Right atrium auricular region (tissue), 2 donors: ENCODE data around the gene ACSM3. TPM values are rescaled to one million over a fixed set of nuclear protein-coding genes. Genes with fewer than 3 reads are reported as not detected.
A peak's percentile ranks its signal among the peaks of the same experiment; 100 is the strongest.

Experiments
- DNase-seq: peaks from one replicate; pipeline ENCODE4 v3.0.0-alpha.2; 2019; ENCODE audit warnings: low spot score
- H3K27ac ChIP-seq, 2 donors: fragments of 200-600 bp; sonication (generic); 1 replicate in 1 of 2; 2 replicates in 1 of 2; pipeline ENCODE4 v1.5.1; 2016 to 2019
- H3K27me3 ChIP-seq, 2 donors: fragments of 200-600 bp; sonication (generic); one replicate each; pipeline versions ENCODE4 v1.5.1 to v1.6.0; 2017 to 2019
- H3K36me3 ChIP-seq: fragments of 200-600 bp; sonication (generic); one replicate; pipeline ENCODE4 v1.5.1; 2016
- H3K4me1 ChIP-seq, 2 donors: fragments of 200-600 bp; sonication (generic); one replicate each; pipeline versions ENCODE4 v1.5.1 to v1.6.0; 2017 to 2019
- H3K4me3 ChIP-seq, 2 donors: fragments of 200-600 bp; sonication (generic); 1 replicate in 1 of 2; 2 replicates in 1 of 2; pipeline ENCODE4 v1.5.1; 2017 to 2019; ENCODE audit warnings: mild to moderate bottlenecking in 1 of 2, moderate library complexity in 1 of 2
- H3K9me3 ChIP-seq, 2 donors: fragments of 200-600 bp; sonication (generic); one replicate each; pipeline ENCODE4 v1.5.1; 2019
- CTCF ChIP-seq, 2 donors: fragments of 200-600 bp; sonication (generic); IDR thresholded peaks; one replicate each; pipeline ENCODE4 v1.5.1; 2019; ENCODE audit warnings: antibody characterized with exemption in 2 of 2
- total RNA-seq, 2 donors: library from RNA; depleted of rRNA; stranded (reverse); fragments of >200 nt; gene quantifications; one replicate each; pipeline ENCODE4 v1.1.0, GENCODE V29; 2016

The ACSM3 gene
- total RNA-seq, 2 donors from 2014 or later: 15.8 to 27.0 TPM

GRCh38 chr16:20768121-20768520 is 4.3 kb downstream of the ACSM3 start:
- H3K4me1 ChIP-seq: no peaks in the 10 kb centered on the region
- H3K27me3 ChIP-seq: no peaks in the 10 kb centered on the region
- TF ChIP-seq CTCF (IDR thresholded peaks at IDR 0.05): no peak
- H3K9me3 ChIP-seq: no peaks in the 10 kb centered on the region
- DNase-seq: no peak
- no peak overlapping the region for H3K27ac ChIP-seq
- no peaks in the 10 kb centered on the region for H3K36me3 ChIP-seq
- no peak overlapping the region for H3K4me3 ChIP-seq

GRCh38 chr16:20768818-20769217 is 5.0 kb downstream of the ACSM3 start:
- H3K27me3 ChIP-seq: no peaks in the 10 kb centered on the region
- no peak overlapping the region for H3K27ac ChIP-seq
- H3K9me3 ChIP-seq: no peaks in the 10 kb centered on the region
- no peaks in the 10 kb centered on the region for H3K4me1 ChIP-seq
- no peak for DNase-seq
- no peaks in the 10 kb centered on the region for H3K36me3 ChIP-seq
- TF ChIP-seq CTCF (IDR thresholded peaks at IDR 0.05): no peak
- no peak overlapping the region for H3K4me3 ChIP-seq

- no peak for DNase-seq
- TF ChIP-seq CTCF (IDR thresholded peaks at IDR 0.05): no peak
- Histone ChIP-seq H3K27me3 (no peaks in the 10 kb centered on the region), H3K9me3 (no peaks in the 10 kb centered on the region), H3K4me3 (no peak overlapping the region), H3K27ac (no peak overlapping the region), H3K4me1 (no peaks in the 10 kb centered on the region), H3K36me3 (no peaks in the 10 kb centered on the region)
Measured at GRCh38 chr16:20773679-20774078, 9.9 kb downstream of the ACSM3 start.

GRCh38 chr16:20774703-20775362 is 11.0 kb downstream of the ACSM3 start:
- no peaks in the 10 kb centered on the region for H3K9me3 ChIP-seq
- H3K27me3 ChIP-seq: no peaks in the 10 kb centered on the region
- H3K27ac ChIP-seq: no peak overlapping the region
- peak in 1 of 2 donors; percentile 45 for TF ChIP-seq CTCF (IDR thresholded peaks at IDR 0.05)
- no peaks in the 10 kb centered on the region for H3K4me1 ChIP-seq
- DNase-seq: no peak
- H3K4me3 ChIP-seq: no peak overlapping the region
- no peaks in the 10 kb centered on the region for H3K36me3 ChIP-seq

GRCh38 chr16:20781697-20782096 is 17.9 kb downstream of the ACSM3 start:
- Histone ChIP-seq H3K4me1 (no peaks in the 10 kb centered on the region), H3K27ac (no peak overlapping the region), H3K9me3 (no peaks in the 10 kb centered on the region), H3K4me3 (no peak overlapping the region), H3K36me3 (no peaks in the 10 kb centered on the region), H3K27me3 (no peaks in the 10 kb centered on the region)
- no peak for DNase-seq
- TF ChIP-seq CTCF (IDR thresholded peaks at IDR 0.05): no peak

- Histone ChIP-seq H3K4me1 (no peaks in the 10 kb centered on the region), H3K4me3 (no peak overlapping the region), H3K27me3 (no peaks in the 10 kb centered on the region), H3K9me3 (no peaks in the 10 kb centered on the region), H3K27ac (no peak overlapping the region), H3K36me3 (no peaks in the 10 kb centered on the region)
- no peak for DNase-seq
- no peak for TF ChIP-seq CTCF (IDR thresholded peaks at IDR 0.05)
Measured at GRCh38 chr16:20782470-20782869, 18.7 kb downstream of the ACSM3 start.
